MG63 (cell line): ENCODE results near the gene MARCO. TPM values are rescaled to one million over a fixed set of nuclear protein-coding genes. Genes with fewer than 3 reads are reported as not detected.

Experiments used
- DNase-seq: peaks from one replicate; pipeline ENCODE4 v3.0.0-alpha.2; 2020
- H3K27me3 ChIP-seq: fragments of 250-450 bp; sonication (Bioruptor Pico); 2 replicates; pipeline ENCODE4 v1.5.1; 2020; ENCODE audit warnings: mild to moderate bottlenecking, moderate library complexity
- H3K36me3 ChIP-seq: fragments of 250-450 bp; sonication (Bioruptor Pico); 2 replicates; pipeline ENCODE4 v1.5.1; 2020; ENCODE audit warnings: mild to moderate bottlenecking, moderate library complexity
- H3K4me3 ChIP-seq: fragments of 250-450 bp; sonication (Bioruptor Pico); 2 replicates; pipeline ENCODE4 v1.5.1; 2020; ENCODE audit warnings: mild to moderate bottlenecking, moderate library complexity
- H3K9me3 ChIP-seq: fragments of 250-450 bp; sonication (Bioruptor Pico); 2 replicates; pipeline ENCODE4 v1.5.1; 2020; ENCODE audit warnings: mild to moderate bottlenecking, moderate library complexity
- total RNA-seq: library from RNA; depleted of rRNA; stranded (reverse); fragments of >200 nt; shearing (Covaris generic); gene quantifications from 2 replicates; pipeline ENCODE4 v1.2.3, GENCODE V29; 2014; ENCODE audit warnings: low replicate concordance

MARCO gene
- total RNA-seq, 1 experiment from 2014 or later: not detected

DNA sequence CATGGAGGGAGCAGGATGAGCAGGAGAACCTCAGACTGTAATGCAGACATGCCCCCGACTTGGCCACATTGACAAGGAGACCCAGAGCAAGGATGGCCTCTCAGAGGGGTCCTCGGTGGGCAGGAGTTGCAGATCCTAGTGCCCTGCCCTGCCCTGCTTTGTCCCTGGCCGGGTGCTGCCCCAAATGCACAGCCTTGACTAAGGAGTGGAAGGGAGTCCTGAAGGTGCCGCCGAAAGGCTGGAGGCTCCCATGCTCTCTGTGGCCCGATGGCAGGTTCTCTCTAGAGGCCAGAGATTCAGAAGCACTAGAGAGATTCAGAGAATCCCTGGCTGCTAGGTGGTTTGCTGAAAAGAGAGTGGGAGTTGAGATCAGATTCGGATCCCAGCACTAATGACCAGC lies 64.4 kb downstream of the MARCO start:
- DNase-seq: no peak
- Histone ChIP-seq H3K36me3 (no peaks in the 10 kb centered on the region), H3K4me3 (no peak overlapping the region), H3K27me3 (peaks cover 8% of the 10 kb centered on the region), H3K9me3 (no peaks in the 10 kb centered on the region; the same call in 1 of the 2 replicates)

DNA sequence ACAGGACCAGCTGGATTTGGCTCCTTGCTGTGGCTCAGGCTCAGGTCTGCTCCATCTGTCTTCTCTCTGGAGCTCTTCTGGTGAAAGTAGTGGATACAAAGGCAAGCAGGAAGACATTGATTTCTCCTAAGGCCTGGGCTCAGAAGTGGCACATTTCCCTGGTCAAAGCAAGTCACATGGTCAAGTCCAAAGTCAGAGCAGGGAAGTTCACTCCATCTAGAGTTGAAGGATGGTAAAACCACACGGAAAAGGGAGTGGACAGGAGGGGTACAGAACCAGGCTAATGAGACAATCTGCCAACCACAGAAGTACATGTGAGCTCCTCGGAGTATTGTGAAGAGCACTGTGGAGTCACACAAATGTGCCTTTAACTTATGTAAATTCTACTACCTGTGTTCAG lies 66.1 kb downstream of the MARCO start:
- H3K4me3 ChIP-seq: no peak overlapping the region
- H3K27me3 ChIP-seq: peaks cover 8% of the 10 kb centered on the region
- DNase-seq: no peak
- no peaks in the 10 kb centered on the region; the same call in 1 of the 2 replicates for H3K9me3 ChIP-seq
- no peaks in the 10 kb centered on the region for H3K36me3 ChIP-seq

DNA sequence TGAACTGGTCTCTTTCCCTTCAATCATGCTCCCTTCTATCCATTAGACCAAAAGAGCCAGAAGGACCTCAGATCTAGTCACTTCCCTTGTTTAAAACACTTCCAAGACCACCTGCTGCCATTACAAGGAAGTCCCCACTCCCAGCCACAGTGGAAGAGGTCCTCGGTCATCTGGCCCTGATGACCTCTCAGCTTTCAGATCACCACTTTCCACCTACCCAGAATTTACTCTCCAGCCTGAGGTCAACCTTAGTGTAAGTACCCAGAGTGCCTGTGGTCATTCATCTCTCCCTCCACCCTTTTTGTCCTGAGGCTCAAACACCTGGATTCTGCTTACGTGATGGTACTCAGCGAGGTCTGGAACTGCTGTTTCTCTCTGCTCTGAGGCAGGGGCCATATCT lies 67.1 kb downstream of the MARCO start:
- no peak for DNase-seq
- H3K36me3 ChIP-seq: no peaks in the 10 kb centered on the region
- H3K4me3 ChIP-seq: no peak overlapping the region
- H3K27me3 ChIP-seq: peaks cover 8% of the 10 kb centered on the region
- no peaks in the 10 kb centered on the region; the same call in 1 of the 2 replicates for H3K9me3 ChIP-seq

DNA sequence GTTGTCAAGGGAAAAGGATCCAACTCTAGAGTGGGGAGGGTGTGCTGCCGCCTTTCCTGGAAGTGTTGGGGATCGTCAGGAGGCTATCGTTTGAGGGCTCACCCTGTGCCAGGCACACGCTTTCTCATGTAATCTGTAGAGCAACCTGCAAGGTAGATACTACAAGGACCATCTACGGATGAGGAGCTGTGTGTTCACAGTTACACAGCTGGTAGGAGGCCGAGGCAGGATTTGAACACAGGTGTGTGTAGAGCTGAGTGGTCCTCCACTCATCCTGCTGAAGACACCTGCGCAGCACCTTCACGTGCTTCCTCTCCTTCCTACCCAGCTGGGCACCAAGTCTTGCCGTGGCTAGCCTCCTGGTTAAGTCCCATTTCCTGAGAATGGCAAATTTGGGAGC lies 68.3 kb downstream of the MARCO start:
- Histone ChIP-seq H3K9me3 (no peaks in the 10 kb centered on the region), H3K27me3 (peaks cover 8% of the 10 kb centered on the region), H3K4me3 (no peak overlapping the region), H3K36me3 (no peaks in the 10 kb centered on the region)
- DNase-seq: no peak

DNA sequence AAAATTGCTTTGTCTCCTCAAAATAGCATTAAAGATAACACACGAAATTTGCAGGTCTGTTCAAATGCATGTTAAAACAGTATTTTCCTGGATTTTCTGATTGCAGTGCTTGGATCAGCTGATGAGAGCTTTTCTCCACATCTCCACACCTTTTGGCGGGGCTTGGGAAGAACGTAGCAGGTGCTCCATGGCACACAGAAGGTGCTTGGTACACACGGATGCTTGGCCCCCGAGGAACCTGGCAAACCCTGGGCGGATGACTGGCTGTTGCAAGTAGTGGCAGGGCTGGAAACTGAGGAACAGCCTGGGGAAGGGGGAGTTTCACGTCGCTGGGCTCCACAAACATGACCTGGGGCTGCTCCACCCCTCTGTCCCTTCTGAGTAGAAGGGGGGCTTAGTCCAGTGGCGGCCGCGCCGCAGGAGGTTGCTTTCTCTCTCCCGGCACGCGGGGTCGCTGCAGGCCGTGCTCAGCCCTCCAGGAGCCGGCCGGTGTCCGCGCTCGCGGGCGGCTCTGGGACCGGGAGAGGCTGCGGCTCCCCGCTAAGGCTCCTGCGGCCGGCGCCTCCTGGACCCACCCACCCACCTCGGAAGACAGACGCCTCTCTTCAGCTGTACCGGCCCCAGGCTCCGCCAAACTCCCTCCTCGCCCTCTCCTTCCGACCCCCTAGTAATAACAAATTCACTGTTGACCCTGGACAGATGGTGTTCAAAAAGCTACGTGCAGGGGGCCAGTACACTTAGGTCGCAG lies 69.3 kb downstream of the MARCO start:
- DNase-seq: peak; percentile 53
- H3K36me3 ChIP-seq: no peaks in the 10 kb centered on the region
- H3K9me3 ChIP-seq: no peaks in the 10 kb centered on the region
- peaks cover 12% of the 10 kb centered on the region for H3K27me3 ChIP-seq
- H3K4me3 ChIP-seq: no peak overlapping the region

DNA sequence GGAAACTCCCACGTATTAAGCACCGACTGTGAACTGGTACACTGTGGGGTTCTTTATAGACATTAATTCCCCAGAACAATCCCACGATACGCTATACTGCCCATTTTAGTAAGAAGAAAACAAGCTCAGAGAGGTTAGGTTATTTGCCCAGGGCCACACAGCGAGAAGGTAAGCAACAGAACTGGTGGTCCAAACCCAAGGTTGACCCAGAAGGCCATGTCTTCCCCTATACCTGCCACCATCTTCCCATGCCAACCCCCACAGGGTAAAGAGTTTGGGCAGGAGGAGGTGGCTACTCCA lies 69.9 kb downstream of the MARCO start:
- Histone ChIP-seq H3K36me3 (no peaks in the 10 kb centered on the region), H3K27me3 (peaks cover 15% of the 10 kb centered on the region), H3K9me3 (no peaks in the 10 kb centered on the region), H3K4me3 (no peak overlapping the region)
- DNase-seq: no peak

DNA sequence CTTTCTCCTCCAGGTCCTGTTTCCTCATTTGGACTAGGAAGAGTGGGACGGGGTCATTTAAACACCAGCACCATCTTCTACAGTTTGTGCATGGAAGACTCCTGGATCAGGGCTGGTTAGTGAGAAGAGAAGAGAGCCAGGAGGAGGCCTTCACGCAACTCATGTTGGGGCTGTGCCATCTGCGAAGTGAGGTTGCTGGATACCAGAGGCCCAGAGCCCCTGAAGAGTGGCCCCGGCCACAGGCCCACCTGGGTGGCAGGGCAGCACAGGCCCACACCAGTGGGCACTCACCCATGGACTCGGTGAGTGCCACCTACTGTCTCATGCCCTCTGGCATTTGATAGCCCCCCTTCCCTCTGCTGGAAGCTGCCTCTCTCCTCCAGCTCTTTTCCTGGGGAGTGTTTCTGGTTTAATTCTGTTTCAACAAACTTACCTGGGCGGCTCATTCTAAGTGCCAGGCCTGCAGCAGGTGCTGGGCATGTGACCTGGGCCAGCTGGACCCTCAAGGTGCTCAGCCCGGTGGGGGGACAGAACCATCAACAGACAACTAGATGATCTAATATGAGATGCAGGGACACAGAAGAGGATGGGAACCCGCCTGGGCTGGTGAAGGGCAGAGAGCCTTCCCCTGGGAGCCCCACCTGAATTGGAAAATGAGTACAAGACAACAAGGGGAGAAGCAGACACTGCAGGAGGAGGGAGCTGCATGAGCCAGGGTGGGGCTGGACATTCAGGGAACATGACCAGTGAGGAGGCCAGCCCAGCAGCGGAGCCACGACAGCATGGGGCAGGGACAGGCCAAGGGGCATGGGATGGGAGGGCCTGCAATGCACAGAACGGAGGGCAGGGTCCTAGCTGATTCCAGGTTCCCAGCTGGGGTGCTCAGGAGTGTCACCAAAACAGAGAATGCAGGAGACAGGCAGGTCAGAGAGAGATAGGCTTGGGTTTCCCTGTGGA lies 70.6 kb downstream of the MARCO start:
- Histone ChIP-seq H3K27me3 (peaks cover 17% of the 10 kb centered on the region), H3K36me3 (no peaks in the 10 kb centered on the region)
- no peak for DNase-seq

DNA sequence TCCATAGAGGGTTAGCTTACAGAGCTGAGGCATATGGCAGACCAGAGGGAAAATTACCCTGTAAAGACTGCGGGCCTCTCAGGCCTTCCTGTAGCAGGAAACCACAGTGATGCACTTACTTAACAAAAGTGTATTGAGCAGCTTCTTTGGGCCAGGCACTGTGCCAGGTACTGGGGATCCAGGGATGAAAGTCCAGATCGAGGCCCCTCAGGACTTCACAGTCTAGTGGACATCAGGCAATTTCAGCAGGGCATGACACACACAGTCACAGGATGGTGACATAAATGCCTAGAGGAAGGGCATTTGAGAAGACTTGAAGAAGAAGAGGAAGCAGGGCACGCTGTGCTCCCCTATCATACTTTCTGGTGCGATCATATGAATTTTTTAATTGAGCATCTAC lies 71.7 kb downstream of the MARCO start:
- no peak for DNase-seq
- H3K27me3 ChIP-seq: peaks cover 17% of the 10 kb centered on the region
- no peaks in the 10 kb centered on the region for H3K36me3 ChIP-seq
- H3K9me3 ChIP-seq: no peaks in the 10 kb centered on the region
- H3K4me3 ChIP-seq: no peak overlapping the region

More for the DNA sequence above, 70.6 kb downstream of the MARCO start:
- no peaks in the 10 kb centered on the region for H3K9me3 ChIP-seq
- H3K4me3 ChIP-seq: no peak overlapping the region

DNA sequence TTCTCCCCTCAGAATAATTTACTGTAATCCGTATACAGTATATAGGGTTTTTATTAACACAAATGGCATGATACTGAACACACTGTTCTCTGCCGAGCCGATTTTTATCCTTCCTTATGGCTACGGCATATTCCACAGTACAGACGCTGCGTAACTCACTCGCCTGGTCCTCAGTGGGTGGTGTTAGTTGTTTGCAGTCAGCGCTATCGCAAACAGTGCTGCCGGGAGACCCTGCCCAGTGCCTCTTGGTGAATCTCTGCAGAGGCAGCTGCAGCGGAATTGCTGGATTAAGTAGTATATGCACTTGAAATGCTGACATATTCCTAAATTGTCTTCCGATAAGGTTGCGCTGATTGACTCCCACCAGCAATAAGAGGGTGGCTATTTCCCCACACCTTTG lies 73.9 kb downstream of the MARCO start:
- no peak overlapping the region for H3K4me3 ChIP-seq
- no peaks in the 10 kb centered on the region for H3K36me3 ChIP-seq
- H3K9me3 ChIP-seq: no peaks in the 10 kb centered on the region
- peaks cover 16% of the 10 kb centered on the region for H3K27me3 ChIP-seq
- DNase-seq: no peak

DNA sequence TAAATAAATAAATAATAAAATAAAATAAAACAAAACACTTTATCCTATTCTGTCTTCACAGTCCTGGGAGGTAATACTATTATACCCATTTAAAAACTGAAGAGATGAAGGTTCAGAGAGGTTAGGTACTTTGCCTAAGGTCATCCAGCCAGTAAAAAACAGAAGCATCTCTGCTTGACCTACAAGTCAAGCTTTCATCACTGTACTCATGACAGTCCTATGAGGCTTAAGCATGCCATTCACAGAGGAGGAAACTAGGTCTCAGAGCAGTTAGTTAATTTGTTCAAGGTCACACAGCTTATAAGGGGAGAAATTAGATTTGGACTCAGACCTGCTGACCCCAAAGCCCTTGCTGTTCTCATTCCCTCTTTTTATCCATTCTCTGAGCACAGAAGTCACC lies 77.5 kb downstream of the MARCO start:
- H3K36me3 ChIP-seq: no peaks in the 10 kb centered on the region
- no peak for DNase-seq
- no peaks in the 10 kb centered on the region for H3K9me3 ChIP-seq
- no peak overlapping the region for H3K4me3 ChIP-seq
- peaks cover 10% of the 10 kb centered on the region for H3K27me3 ChIP-seq

DNA sequence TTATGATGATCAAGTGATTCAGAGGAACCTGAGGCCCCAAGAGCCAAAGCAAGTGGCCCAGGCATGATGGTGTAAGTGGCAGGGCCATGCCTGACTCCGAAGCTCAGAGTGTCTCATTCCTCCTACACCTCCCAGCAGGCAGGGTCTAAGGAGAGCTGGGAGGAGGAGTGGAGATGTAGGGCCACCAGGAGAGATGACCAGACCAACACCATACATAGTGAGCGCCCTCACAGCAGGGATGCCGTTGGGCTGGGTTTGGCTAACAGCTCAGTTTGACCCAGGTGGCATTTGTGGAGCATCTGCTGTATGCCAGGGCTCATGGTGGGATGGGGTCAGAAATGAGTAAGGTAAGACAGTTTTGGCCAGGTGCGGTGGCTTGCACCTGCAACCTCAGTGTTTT lies 80.7 kb downstream of the MARCO start:
- Histone ChIP-seq H3K27me3 (peaks cover under 1% of the 10 kb centered on the region; the same call in 1 of the 2 replicates), H3K9me3 (no peaks in the 10 kb centered on the region), H3K36me3 (no peaks in the 10 kb centered on the region), H3K4me3 (no peak overlapping the region)
- DNase-seq: no peak

DNA sequence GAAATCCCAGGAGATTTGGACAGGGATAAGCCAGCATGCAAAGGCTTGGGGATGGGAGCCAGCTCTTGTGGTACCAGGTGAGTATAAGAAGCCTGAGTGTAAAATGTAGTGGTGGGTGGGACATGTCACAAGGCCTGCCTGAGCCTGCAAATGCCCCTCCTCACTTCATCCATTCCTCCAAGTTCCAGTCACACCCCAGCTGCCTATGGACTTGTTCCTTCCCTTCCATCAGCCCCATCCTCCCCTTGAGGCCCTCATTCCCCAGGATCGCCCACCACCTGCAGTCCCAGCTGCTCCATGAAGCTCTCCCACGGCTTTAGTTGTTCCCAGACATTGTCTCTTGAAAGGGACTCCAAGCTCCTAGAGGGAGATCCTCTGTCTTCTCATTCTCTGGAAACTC lies 81.5 kb downstream of the MARCO start:
- H3K36me3 ChIP-seq: no peaks in the 10 kb centered on the region
- H3K4me3 ChIP-seq: no peak overlapping the region
- H3K9me3 ChIP-seq: no peaks in the 10 kb centered on the region
- no peak for DNase-seq
- no peaks in the 10 kb centered on the region for H3K27me3 ChIP-seq

DNA sequence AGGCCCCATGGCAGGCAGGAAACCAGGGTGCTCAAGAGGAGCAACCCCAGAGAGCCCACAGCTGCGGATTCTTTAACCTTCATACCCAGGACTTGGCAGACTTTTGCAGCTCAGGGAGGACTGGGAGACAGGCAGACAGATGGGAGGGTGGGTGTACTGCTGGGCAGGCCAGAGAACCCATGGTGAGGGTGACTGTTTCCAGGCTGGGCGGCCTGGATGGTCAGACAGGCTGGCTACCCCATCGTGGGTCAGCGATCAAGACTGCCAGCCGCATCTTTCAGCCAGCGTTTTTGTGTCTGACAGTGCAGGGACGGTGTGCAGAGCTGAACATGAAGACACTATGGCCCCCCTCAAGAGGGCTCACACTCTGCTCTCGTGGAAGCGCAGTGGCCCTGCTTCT lies 82.2 kb downstream of the MARCO start:
- H3K9me3 ChIP-seq: no peaks in the 10 kb centered on the region
- no peak for DNase-seq
- no peaks in the 10 kb centered on the region; the same call in 1 of the 2 replicates for H3K27me3 ChIP-seq
- H3K36me3 ChIP-seq: no peaks in the 10 kb centered on the region
- H3K4me3 ChIP-seq: no peak overlapping the region

DNA sequence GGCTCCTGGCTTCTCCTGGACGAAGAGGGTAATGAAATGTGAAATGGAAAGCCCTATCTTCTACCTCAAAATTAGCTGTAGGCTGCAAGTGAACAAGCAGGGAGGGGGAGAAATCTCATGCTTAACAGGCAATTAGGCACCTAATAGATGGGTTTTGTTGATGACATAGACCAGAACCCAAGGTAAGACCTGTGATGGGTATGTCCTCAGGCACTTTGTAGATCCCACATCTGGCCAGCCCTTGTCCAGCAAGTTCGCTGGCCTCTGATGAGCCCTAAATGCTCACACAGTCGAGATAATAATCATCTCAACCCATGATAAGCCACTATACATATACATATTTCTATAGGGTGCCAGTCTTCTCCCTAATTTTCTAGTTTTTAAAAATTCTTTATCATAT lies 82.6 kb downstream of the MARCO start:
- H3K9me3 ChIP-seq: no peaks in the 10 kb centered on the region
- no peaks in the 10 kb centered on the region for H3K36me3 ChIP-seq
- no peak overlapping the region for H3K4me3 ChIP-seq
- DNase-seq: no peak
- no peaks in the 10 kb centered on the region; the same call in 1 of the 2 replicates for H3K27me3 ChIP-seq

DNA sequence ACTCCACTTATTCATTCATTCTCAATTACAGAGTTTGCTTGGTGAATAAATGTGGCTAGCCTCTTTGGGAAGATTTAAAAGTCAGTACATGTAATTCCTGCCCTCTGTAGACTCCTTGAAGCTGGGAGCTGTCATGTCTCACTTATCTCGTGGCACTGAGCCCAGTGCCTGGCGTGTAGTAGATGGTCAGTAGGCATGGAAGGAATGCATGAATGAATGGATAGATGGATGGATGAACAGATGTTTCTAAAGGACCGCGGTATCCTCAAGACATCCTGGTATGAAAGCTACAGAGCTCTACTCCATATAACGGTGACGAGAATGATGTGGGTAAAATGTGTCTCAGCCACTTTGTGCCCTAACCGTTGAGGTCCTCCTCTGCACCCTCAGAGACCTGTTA lies 83.0 kb downstream of the MARCO start:
- no peaks in the 10 kb centered on the region for H3K9me3 ChIP-seq
- no peaks in the 10 kb centered on the region; the same call in 1 of the 2 replicates for H3K27me3 ChIP-seq
- DNase-seq: no peak
- H3K36me3 ChIP-seq: no peaks in the 10 kb centered on the region
- H3K4me3 ChIP-seq: no peak overlapping the region

DNA sequence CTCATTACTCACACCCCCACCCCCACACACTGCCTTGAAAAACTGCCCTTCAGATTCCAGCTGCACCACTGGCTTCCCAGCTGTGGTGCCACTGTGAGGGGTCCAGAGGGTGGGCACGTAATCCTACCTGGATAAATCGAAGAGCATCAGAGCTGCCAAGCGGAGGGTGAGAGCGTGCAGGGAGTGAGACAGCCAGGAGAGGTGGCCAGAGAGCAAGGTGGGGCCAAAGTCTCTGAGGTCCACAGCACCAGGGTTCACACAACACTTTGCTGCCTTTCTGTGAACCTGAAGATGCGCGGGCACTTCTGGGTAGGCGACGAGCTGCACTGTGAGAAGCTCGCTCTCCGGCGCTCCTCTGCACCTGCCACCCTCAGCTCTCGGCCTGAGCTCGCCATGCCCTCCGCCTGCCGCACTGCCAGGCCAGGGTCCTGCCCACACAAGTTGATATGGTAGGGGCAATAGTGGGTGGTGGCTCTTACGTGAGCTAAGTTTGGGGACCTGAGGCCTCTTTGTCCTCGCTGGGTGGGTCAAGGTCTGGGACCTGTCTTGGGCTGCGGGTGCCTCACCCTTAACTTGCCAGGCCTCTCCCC lies 83.9 kb downstream of the MARCO start:
- H3K4me3 ChIP-seq: no peak overlapping the region
- H3K36me3 ChIP-seq: no peaks in the 10 kb centered on the region
- peaks cover 3% of the 10 kb centered on the region; the same call in 1 of the 2 replicates for H3K27me3 ChIP-seq
- no peak for DNase-seq
- H3K9me3 ChIP-seq: no peaks in the 10 kb centered on the region

DNA sequence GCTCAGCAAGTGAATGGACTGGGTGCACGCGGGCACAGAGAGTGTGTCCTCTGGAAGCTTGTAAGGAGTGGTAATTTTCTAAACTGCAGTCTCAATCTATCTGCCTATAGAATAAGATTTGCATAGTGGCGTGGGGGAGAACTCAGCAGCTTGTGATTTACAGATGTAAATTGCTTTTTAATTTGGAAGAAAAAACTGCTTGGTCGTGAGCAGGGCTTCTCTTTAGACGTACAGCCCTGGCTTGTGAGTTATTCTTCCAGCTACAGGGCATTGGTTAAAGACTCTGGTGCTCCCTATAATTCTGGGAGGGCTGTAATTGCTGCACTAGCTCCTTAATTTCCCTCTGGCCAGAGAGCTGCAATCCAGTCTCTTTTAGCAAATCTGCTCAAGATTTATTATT lies 84.9 kb downstream of the MARCO start:
- H3K27me3 ChIP-seq: peaks cover 9% of the 10 kb centered on the region; the same call in 1 of the 2 replicates
- H3K9me3 ChIP-seq: no peaks in the 10 kb centered on the region
- no peak for DNase-seq
- H3K36me3 ChIP-seq: no peaks in the 10 kb centered on the region
- H3K4me3 ChIP-seq: no peak overlapping the region
